Endometrial microvascular endothelial cells (primary cell): ENCODE results near the gene ARID1B. TPM values are rescaled to one million over a fixed set of nuclear protein-coding genes. Genes with fewer than 3 reads are reported as not detected.

ENCODE experiments used
- in situ Hi-C: cut with HindIII; loops from 2 replicates; pipeline ENCODE4 v1.10.0; 2017; ENCODE audit warnings: low sequenced_read_pairs, low pct_unique_long_range_greater_than_20kb; ENCODE audit errors: inconsistent ontology term
- total RNA-seq: library from RNA; depleted of rRNA; stranded (reverse); fragments of >200 nt; gene quantifications from one replicate; pipeline ENCODE4 v1.2.3, GENCODE V29; 2015; ENCODE audit errors: inconsistent ontology term

The ARID1B gene
- total RNA-seq, 1 donor from 2014 or later = 24.6 TPM

DNA sequence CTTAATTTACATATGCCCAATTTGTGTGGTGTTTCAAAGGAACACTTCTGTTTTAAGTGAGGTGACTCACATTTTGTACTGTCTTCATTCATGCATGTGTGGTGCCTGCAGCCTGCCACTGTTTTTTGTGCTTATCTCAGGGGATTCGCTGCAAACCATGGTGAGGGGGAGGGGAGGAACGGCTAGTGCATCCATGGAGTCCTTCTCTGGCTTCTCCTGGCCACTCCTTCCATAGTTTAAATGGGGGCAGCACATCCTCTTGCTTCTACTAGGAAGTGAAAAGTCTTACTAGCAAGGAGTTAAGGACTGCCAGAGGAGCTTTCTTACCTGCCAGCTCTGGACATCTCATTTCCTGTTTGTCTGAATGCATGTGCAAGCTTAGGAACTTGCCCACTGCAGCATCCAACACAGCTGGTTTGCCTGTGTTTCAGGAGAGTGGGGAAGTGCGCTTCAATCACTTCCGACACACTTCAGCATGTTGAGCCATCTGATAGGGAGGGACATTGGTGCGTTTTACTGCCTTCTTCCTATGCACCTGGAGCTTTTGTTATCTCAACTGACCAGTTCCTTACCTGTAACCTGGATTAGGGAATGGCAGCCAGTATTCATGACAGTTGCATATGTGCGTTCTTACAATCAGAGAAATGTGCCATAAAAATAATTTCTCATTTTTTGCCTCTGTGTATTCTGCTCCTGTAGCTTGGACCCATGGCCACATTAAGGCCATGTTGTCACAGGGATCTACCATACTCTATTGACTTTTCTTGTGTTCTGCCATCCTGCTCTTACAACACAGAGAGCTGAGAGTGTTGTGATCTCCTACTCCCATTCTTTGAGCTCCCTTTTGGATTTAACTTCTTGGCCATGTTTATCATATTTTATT, 211.3 kb downstream of the ARID1B start:
- in situ Hi-C loops = no loop called here

DNA sequence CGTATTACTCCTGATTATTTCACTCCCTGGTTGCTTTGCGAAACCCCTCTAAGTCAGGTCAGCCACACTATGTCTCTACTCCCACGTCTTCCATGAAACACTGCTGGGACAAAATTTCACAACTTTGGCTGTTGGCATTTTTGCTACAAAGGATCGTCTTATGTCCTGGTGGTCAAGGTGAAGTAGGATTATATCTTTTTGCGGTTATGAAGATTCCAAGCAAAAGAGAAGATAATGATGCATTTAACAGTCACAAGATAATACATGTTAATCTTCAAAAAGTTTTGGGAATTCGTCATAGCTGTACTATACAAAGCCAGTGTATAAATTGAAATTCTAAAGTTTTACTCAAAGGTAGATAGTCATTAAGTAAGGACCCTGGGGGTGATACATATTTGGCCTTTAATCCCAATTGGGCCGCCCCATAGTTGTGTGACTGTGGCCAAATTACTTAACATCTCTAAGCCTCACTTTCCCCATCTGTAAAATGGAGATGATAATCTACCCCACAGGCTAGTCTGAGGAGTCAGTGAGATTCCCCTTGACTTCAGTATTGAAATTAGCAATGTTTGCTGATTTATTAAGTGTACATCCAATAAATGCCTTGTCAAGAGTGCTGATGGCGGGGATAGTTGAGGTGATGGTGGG, 212.1 kb downstream of the ARID1B start:
- in situ Hi-C loops = no loop called here

DNA sequence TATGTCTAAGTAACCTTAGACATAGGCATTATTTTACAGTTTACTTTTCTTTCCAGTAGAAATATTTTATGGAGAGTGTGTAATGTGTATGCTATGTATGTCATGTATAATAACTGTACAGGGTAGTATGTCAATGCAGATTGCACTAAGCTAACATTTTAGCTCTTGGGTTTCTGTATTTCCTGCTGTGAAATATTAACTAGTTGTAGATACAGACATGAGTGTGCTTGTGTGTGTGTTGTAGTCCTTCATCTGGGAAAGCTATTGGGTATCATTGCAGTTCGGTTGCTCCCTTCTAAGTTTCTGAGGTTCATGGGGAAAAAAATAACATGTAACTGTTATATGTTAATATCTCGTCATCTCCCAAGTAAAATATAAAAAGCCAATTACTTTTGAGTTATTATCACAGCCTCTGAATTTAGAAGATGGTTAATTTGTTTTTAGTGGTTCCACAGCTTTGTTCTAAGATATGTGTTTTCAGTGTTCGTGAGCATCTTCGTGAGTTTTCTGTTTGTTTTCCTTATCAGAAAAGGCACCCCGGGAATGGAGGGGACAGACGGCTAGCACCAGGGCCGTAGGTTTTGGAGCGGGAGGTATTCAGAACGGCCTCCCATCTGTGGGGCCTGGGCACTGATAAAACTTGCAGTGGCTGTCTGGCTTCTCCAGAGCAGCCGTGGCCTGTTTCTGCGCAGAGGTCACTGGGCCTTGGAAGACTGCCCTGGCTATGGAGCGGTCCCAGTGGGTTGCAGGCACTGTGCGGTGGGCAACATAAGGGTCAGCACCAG, 215.0 kb downstream of the ARID1B start:
- in situ Hi-C loops = no loop called here

DNA sequence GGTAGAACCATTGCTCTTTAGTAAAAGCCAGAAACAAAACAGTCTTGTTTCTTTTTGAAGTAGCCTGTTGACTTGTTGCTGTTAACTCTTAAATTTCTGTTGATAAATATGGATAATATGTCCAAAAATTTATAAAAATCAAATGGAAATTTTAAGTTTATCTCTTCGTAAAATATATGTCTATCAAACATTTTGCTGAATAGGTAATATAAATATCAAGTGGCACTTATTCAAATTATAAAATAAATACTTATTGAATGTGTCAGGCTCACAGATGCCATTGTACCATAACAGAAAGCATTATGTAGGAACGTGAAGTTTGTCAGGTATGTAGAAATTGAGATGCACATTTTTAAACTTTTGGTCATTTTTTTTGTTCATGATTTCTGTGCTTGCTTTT, 216.5 kb downstream of the ARID1B start:
- in situ Hi-C loops = no loop called here

DNA sequence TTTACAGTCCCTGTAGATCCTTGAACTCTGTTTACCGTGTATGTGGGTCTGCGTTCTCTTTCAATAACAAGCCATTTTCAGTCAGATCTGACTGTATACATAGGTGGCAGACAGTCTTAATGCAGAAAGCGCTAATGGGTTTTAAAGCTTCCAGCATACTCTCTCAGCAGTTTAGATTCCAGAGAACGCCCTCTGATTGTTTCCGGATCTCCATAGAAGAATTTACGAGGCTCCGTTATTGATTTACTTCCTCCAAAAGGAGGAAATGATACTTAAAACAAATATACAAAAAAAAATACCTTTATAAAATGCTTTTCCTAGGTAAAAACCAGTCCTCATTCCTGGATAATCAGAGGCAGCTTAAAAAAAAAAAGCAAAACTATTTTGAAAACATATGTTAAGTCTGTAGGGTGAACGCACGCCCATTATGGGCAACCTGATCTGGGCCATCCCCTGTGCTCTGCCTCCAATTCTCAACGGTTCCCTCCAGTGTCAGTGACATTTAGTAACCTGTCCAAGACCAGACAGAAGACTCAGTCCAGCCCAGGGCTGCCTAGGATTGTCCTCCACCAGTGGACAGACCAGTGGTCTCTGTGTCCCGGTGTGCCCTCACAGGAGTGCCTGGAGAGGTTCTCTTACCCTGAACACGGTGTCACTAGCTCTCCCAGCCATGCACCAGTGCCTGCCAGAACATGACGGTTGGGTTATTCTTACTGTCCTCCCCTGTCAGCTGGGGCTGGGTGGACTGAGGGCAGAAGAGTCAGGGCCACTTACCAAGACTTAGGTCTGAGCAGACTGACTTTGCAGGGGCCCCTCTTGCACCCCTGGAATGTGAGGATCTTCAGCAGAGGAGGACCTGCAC, 217.3 kb downstream of the ARID1B start:
- in situ Hi-C loops = no loop called here

DNA sequence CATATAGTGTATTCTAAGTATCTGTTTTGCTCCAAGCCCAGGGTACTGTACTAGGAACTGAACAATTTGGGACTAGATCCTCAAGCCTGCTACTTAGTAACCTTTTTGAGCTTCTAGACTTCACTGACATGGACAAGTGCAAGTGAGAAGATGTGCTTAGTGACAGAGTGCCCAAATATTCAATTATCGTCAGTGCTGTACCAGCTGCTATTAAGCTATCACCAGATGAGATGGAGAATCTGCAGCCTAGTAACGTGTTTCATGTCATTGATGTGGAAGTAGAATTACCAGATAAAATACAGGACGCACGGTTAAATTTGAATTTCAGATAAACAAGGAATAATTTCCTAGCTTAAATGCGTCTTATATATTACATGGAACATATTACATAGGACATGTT, 218.3 kb downstream of the ARID1B start:
- in situ Hi-C loops = no loop called here

DNA sequence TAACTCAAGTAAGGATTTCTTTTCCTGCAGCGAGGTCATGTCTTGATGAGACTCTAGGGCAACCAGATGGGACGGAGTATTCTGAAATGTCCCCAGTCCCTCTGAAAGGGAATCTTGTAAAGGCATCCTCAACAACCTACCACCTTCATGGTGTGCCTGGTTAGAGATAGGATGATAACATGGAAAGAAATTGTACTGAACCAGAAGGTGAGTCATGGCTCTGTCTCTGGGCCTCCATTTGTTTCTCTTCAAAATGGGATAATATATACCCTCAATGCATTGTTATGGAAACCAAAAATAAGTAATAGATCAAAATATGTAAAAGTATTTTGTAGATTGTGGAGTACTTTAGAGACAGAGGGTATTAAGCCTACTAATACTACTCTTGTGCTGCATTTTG, 219.1 kb downstream of the ARID1B start:
- in situ Hi-C loops = no loop called here

DNA sequence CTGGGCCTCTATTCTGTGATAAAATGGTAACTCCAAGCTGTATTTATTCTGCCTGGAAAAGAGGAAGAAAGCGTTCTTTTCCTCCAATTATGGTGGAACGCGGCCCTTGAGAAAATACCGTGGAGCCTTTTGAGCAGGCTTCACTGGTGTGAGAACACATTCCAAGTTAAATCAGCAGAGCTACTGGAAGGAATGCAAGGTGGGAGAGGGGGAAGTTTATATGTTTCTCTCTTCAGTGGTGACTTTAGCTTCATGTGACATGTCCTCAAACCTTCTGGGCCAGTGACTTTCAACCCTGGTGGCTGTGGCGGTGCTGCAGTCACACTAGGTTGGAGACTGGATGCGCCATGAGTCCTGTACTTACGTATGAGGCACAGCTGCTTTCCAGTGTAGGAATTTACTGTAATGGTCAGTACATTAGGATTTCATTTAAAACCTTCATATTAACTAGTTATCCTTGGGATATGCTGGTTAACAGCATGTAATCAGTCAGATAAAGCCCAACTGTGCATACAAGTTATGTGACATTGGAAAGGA, 221.7 kb downstream of the ARID1B start:
- in situ Hi-C loops = no loop called here

DNA sequence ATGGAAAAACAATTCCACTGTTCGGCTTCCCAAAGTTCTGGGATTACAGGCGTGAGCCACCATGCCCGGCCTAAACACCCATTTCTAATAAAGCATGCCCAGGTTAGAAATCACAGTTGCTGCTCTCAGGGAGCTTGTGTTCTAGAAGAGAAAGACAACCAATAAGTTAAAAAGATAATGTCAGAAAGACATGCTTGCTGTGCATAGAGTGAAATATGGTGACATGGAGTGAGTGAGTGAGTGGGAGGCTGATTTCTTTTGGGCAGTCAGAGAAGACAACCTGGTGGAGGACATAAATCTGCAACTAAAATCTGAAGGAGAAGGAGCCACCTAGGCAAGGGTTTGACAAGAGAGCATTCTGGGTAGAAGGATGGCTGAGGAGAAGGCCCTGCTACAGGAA, 222.6 kb downstream of the ARID1B start:
- in situ Hi-C loops = no loop called here

DNA sequence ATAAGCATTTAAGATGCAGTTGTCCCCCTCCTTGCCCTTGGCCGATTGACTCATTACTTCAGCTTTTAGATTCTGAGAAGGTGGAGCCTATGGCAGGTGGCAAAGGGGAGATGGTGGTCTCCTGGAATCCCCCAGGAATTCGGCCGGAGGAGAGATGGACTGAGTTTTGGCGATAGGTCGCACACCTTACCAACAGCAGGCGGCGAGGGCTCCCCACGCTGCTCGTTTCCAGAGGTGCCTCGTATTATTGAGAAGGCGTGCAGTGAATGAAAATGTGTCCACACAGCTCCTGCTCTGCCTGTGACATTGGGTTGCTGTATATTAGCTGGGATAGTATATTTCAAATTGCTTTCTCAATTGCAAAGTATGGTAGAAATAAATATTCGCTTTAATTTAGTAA, 224.5 kb downstream of the ARID1B start:
- in situ Hi-C loops = no loop called here

DNA sequence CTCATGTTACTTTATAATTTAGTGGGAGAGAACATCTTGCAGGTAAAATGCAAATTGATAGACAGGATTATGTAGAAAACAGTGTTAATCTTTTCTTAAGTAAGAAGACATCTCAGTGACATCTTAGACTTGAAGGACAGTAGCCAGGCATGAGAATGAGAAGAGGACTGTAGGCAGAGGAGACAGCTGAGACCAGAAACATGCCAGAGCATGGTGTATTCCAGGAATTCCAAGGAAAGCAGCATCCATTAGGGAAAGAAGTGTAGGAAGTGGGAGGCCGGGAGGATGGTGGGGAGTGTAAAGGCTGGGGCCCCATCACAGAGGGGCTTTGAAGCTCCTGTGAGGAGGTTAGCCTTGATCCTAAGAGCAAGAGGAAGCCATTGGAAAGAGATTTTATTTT, 225.6 kb downstream of the ARID1B start:
- in situ Hi-C loops = no loop called here

DNA sequence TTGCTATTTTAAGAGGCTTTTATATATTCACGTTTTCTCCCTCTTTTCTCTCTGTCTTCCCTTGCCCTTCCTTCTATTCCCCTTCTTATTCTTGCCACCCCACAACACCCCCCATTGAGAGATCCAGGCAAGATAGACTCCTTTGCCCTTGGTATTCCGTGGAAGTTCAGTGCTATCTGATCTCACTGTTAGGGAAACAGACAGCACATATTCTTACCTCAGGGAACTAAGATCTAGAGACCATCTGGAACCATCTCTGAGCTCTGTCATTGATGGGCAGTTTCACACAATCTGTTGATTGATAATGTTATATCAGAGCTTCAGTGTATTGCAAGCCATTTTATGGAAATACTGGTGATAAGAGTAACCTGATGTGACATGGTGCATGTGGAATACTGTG, 228.8 kb downstream of the ARID1B start:
- in situ Hi-C loops = no loop called here

DNA sequence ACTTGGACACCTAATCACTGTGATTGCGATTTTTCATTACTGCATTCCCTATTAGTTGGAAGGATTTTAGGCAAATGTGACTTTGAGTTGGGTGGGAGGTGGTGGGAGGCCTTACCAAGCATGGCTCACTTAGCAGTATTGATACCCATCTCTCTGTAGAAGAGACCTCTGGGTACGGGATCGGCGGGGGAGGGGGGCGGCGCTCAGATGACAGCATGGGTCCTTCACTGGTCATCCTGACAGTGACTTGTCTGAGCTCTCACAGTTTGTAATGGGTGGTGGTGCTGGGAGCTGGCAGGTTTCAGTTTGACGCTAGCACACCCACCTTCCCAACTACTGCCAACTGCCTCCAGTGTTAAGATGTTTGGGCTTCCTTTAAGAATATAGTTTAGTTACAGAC, 231.4 kb downstream of the ARID1B start:
- in situ Hi-C loops = no loop called here

DNA sequence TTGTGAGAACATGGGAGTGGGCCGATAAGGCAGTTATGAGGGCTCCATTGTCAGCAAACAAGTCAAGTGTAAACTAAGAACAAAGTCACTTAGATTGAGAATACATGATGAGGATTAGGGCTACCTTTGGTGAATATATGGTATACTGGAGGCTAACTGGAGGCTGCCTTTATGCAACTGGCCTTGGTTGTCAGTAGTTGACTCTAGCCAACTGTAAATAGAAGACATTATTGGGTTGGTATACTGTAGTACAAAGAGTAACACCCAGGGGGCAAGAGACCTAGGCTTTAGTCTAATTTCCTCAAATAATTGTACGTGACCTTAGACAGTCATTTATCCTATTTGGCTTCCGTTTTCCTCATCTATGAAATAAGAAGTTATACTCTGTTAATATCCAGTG, 235.2 kb downstream of the ARID1B start:
- in situ Hi-C loops = no loop called here

DNA sequence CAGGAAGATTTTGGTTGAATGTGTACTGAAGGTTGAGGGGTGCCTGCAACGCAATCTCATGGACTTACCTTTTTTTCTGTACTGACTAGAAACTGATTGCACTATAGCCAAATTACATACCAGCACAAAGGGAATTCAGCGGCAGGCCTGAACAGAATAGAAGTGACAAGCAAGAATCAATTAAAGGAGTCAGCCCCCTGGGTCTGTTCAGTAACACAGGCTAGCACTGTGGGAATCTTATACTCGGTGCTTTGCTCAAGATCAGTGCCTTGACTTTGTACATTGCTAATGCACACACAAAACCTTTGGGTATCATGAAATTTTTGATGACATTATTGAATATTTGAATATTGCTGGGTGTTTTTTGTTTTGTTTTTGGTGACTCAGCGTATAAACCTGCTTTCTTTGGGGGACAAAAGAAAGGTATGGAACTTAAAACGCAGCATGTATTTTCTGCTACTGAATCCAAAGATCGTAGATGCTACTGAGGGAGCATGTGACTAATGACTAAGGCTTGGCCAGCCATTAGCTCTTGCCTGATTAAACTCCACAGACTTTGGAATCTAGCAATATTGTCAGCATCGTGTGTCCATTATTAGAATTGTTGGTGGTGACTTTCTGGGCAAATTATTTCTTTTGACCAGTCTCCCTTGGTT, 236.6 kb downstream of the ARID1B start:
- in situ Hi-C loops = no loop called here

DNA sequence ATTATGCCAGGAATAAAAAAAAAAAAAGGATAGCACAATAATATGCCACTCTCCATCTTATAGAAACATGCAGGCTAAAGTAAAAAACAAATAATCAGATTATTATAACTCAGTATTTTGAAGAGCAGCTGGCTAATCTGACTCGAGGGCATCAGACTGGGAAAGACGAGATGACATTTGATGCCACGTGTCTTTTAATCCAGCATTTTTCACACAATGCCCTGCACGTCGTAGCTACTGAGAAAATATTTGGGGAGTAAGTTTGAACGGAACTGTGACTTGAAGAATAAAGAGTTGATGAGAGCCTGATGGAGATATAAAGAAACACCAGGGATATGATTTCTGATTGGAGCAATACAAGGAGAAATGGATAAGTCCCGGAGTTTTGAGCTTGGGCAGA, 237.7 kb downstream of the ARID1B start:
- in situ Hi-C loops = no loop called here

DNA sequence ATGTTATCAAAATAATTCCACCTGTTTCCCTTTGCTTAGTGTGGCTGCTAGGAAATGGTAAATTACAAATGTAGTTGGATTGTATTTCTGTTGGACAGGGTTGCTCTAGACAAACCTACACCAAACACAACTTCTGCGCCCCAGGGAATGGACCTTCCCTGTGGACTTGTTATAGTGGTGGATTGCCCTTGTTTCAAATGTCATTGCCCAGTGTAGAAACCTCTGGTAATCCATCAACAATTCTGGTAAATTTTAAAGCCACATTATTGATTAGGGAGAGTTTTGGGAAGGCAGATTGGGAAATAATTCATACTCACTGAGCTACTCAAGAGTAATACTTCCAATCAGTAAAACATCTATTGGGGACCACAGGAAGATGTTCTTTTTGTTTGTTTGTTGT, 239.8 kb downstream of the ARID1B start:
- in situ Hi-C loops = no loop called here

DNA sequence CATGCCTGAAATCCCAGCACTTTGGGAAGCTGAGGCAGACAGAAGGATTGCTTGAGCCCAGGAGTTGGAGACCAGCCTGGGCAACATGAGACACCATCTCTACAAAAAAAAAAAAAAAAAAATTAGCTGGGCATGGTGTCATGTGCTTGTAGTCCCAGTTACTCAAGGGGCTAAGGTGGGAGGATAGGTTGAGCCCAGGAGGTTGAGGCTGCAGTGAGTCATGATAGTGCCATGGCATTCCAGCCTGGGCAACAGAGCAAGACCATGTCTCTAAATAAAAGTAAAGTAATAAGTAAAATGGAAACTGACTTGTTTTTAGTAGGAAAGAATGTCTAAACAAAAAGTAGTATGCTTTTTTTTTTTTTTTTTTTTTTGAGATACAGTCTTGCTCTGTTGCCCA, 240.7 kb downstream of the ARID1B start:
- in situ Hi-C loops = no loop called here
